ENCODE measurements around the gene ABLIM1.

- TF ChIP-seq, protein P1, sequence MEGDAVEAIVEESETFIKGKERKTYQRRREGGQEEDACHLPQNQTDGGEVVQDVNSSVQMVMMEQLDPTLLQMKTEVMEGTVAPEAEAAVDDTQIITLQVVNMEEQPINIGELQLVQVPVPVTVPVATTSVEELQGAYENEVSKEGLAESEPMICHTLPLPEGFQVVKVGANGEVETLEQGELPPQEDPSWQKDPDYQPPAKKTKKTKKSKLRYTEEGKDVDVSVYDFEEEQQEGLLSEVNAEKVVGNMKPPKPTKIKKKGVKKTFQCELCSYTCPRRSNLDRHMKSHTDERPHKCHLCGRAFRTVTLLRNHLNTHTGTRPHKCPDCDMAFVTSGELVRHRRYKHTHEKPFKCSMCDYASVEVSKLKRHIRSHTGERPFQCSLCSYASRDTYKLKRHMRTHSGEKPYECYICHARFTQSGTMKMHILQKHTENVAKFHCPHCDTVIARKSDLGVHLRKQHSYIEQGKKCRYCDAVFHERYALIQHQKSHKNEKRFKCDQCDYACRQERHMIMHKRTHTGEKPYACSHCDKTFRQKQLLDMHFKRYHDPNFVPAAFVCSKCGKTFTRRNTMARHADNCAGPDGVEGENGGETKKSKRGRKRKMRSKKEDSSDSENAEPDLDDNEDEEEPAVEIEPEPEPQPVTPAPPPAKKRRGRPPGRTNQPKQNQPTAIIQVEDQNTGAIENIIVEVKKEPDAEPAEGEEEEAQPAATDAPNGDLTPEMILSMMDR (IDR thresholded peaks at IDR 0.05; ENCODE audit: low read depth, low read length), result no peak
- TF ChIP-seq EZH2phosphoT487 (IDR thresholded peaks at IDR 0.05; ENCODE audit: low read depth), result no peak
These were observed 6.1 kb upstream of the ABLIM1 start for GRCh38 chr10:114664127-114664526.
